ENCODE results near the gene COX8C.

DNA sequence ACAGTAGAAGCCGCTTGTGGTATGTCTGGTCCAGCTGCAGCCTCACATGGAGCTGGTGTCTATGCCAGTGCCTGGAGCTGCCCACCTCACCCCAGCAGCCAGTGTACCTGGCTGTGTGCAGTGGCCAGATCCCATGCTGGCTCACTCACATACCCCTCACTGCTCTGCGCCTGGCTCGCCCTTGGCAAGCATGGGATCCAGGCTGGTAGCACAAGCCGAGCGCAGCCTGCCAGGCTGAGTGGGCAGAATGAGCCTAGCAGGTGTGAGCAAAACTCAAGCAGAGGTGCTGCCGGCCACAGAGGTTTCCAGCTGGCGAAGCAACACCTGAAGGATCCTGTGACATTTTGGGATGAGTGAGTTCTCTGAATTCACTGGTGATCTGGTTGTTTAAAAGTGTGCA lies 9.1 kb upstream of the COX8C start:
- TF ChIP-seq, protein P1, sequence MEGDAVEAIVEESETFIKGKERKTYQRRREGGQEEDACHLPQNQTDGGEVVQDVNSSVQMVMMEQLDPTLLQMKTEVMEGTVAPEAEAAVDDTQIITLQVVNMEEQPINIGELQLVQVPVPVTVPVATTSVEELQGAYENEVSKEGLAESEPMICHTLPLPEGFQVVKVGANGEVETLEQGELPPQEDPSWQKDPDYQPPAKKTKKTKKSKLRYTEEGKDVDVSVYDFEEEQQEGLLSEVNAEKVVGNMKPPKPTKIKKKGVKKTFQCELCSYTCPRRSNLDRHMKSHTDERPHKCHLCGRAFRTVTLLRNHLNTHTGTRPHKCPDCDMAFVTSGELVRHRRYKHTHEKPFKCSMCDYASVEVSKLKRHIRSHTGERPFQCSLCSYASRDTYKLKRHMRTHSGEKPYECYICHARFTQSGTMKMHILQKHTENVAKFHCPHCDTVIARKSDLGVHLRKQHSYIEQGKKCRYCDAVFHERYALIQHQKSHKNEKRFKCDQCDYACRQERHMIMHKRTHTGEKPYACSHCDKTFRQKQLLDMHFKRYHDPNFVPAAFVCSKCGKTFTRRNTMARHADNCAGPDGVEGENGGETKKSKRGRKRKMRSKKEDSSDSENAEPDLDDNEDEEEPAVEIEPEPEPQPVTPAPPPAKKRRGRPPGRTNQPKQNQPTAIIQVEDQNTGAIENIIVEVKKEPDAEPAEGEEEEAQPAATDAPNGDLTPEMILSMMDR (conservative IDR thresholded peaks at IDR 0.05; ENCODE audit: low read depth, low read length), result no peak
- no peak for TF ChIP-seq EZH2 (IDR thresholded peaks at IDR 0.05; ENCODE audit: borderline replicate concordance, low read depth, low read length, poor library complexity, severe bottlenecking)
